WI38 (cell line): ENCODE results near the gene DYRK3.

Source experiments
- H3K4me3 ChIP-seq: 2 replicates; pipeline ENCODE4 v1.5.1; 2011; ENCODE audit warnings: low read depth, mild to moderate bottlenecking, control low read depth, low read length
- CTCF ChIP-seq: IDR thresholded peaks from 2 replicates; pipeline ENCODE4 v1.5.1; 2012; ENCODE audit warnings: low read depth, mild to moderate bottlenecking, control low read depth, low read length

DYRK3 gene

DNA sequence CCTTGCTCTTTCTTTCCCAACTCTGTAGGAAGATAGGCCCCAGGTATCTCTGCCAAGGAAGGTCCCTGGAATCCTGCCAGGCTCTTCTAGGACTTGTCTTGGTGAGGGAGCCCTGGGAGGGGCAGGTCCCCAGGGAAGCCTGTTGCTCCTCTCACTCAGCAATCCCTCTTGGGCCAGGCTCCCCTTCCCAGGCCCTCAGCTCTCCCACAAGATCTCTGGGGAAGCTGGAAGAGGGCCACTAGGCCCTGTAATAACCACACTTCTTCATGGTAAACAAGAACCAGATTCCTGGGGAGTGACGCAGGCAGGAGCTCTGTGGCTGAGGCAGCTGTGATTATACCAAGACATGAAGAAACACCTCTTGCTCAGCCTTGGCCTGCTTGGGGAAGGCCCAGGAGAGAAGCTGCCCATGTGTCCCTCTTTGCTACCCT, 39.4 kb downstream of the DYRK3 start:
- no peak overlapping the region for H3K4me3 ChIP-seq
- TF ChIP-seq CTCF = no peak

DNA sequence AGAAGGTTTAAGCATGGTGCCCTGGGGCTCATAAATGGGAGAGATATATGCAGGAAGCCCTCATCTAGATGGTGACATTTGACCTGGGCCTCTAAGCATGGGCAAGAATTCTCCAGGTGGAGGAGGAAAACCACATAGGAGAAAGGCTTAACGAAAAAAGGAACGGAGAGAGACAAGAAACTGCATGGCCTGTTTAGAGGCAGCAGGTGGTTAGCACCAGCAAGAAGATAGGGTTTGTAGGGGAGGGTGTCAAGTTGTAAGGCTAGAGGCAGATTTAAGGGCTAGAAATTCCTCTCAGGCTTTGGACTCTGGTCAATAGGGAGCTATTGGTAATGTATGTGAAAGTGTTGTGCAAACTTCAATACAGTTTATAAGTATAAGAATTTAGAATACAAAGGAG, 41.2 kb downstream of the DYRK3 start:
- H3K4me3 ChIP-seq = no peak overlapping the region
- TF ChIP-seq CTCF = no peak

- no peak for TF ChIP-seq CTCF
- no peak overlapping the region for H3K4me3 ChIP-seq
Observed at GRCh38 chr1:206678490-206678889, 43.2 kb downstream of the DYRK3 start.

- H3K4me3 ChIP-seq = no peak overlapping the region
- TF ChIP-seq CTCF = no peak
Observed at GRCh38 chr1:206679738-206680211, 44.4 kb downstream of the DYRK3 start.

DNA sequence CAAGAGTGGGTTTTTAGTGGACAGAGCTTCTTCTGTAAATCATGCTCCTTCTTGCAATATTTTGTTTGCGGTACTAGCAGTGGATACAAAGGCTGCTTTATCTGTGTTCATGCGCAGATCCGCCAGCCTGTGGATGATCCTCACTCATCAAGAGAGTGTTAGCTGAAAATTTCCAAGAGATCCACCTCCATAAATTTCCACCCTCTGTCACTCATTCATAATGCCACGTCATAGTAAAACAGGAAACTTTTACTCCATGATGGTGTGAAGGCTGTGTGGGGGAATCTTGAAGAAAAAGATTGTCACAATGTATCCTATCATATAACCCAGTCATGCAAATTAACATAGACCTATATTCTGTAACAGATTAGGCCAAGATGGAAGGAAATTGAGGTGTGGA, 44.9 kb downstream of the DYRK3 start:
- no peak overlapping the region for H3K4me3 ChIP-seq
- TF ChIP-seq CTCF = no peak

DNA sequence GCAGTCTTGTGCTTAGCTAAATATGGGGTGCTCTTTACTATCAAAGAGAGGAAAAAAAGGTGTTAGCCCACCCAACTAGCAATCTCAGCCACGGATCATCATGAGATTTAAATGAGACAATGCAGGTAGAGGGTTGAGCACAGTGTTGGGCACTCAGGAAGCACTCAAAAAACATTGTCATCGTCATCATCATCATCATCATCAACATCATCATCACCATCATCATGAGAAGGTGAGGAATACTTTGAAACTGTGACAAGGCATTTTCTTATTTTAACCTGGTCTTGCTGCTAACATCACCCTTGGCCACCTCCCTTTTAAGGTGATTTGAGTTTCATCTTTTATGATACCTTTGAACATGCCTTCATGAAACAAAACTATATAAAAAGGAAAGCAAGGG, 46.0 kb downstream of the DYRK3 start:
- H3K4me3 ChIP-seq = no peak overlapping the region
- no peak for TF ChIP-seq CTCF

- TF ChIP-seq CTCF = no peak
- no peak overlapping the region for H3K4me3 ChIP-seq
Observed at GRCh38 chr1:206682111-206682510, 46.8 kb downstream of the DYRK3 start.
